GM18520 (cell line): Measurements from ENCODE around the gene GOLGA6L10.
"Not testable (repeated sequence)": the region's sequence is repeated elsewhere in the genome, so short reads cannot be mapped to it uniquely, and the experiment has no call there.

Experiments used
- ATAC-seq: cut with Tn5 transposase; IDR thresholded peaks from one replicate; pipeline ENCODE4 v1.9.1; 2021; ENCODE audit not compliant: unreplicated experiment

GOLGA6L10 gene

GRCh38 chr15:82343851-82344250, 5.4 kb downstream of the GOLGA6L10 start:
- not testable (repeated sequence) for ATAC-seq

DNA sequence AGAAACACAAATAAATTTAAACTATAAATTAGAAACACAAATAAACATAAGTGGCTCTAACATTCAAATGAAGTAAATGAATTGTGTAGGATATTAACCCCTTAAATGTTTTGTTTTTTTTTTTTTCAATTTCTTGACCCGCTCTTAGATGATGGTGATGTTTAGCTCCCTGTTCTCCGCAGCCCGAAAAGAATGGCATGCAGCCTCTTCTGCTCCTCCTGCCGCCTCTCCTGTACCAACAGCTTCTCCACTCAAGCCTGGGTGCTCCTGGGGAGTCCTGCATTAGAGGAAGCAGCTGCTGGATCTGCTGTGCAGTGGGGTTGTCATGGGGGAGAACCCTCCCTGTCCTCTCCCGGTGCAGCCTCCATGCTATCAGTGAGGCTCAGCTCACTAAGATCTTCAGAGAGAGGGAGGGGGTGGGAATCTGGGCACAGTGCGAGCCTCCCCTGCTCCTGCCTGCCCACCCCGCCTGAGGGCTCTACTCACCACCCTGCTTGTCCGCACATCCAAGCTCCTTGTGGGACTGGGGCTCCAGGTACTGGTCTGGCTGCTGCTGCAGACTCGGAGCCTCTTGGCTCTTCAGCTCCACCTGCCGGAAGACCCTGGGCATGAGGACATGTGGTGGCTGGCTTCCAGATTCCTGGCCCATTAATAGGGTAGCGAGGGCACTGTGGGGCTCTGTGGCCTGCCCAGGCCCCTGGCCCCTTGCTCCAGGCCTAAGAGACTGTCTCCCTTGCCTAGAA, 6.5 kb downstream of the GOLGA6L10 start:
- ATAC-seq, result not testable (repeated sequence)

DNA sequence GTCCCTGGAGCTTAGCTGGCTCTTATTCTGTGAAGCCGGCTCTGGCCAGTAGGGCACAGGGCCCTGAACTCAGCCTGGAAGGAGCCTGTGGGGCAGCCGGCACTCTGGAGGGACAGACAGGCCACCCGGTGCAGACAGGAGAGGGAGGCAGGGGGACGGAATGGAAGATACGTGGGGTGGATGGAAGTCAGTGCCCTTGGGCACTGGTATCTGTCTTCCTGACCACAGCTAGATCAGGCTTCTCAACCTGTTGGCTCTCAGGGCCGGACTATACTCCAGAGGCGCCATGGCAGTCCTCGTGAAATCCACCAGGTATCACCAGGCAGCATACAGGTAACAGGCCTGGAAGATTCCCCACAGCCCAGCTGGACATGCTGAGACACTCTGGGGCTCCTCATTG, 10.7 kb downstream of the GOLGA6L10 start:
- not testable (repeated sequence) for ATAC-seq

GRCh38 chr15:82338053-82338452, 11.2 kb downstream of the GOLGA6L10 start:
- ATAC-seq, result not testable (repeated sequence)

- not testable (repeated sequence) for ATAC-seq
Measured at GRCh38 chr15:82337051-82337450, 12.2 kb downstream of the GOLGA6L10 start.

- ATAC-seq, result not testable (repeated sequence)
Measured at GRCh38 chr15:82336180-82336647, 13.1 kb downstream of the GOLGA6L10 start.

GRCh38 chr15:82335006-82335405, 14.3 kb downstream of the GOLGA6L10 start:
- not testable (repeated sequence) for ATAC-seq

DNA sequence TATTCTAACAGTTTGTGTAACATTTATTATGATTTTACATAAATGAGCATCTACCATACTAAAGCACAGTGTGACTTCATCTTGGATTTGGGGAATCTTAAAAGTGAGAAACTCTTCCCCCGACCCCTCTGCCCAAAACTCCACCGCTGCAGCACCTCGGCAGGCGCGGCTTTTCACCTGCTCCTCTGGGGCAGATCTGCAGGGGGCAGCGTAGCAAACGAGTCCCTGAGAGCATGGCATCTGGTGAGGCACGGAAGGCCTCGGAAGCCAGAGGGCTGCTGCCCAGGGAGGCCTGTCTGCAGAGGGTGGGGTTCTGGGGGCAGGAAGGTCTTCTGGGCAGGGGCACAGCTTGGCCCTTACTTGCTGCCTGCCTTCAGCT, 14.7 kb downstream of the GOLGA6L10 start:
- ATAC-seq, result not testable (repeated sequence)

DNA sequence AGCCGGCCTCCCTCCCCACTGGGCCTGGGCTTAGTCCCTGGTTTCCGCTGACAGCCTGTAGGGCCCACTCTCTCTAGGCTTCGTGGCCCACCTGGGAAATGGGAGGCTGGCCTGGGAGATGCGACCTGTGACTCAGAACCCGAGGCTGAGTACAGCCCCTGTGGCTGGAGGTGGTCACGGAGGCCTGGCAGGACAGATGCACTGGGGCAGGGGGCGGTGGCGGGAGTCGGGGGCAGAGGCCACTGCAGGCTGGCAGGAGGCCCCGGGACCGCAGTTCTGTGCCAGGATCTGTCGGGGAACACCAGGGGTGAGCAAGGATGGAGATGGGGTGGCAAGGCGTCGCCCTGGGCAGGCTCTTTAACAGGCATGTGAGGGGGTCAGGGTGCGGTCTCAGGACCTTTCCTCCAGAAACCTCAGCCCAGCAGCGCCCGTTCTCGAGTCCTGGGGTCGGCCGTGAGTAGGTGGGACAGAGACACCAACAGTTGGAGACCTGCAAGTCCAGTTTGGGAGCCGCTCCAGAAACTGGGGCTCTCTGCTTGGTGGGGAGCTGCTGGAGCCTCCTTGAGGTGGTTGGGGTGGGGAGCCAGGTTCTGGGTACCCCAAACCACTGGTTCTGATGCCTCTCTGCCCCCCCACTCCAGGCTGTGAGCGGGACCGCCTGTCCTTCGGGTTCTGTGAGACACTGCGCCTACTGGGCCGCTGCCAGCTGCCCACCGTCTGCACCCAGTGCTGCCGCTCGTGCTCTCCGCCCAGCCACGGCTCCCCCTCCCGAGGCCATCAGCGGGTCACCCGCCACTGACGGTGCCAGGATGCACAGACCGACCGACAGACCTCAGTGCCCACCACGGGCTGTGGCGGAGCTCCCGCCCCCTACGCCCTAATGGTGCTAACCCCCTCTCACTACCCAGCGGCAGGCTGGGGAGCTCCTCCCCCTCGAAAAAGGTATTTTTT, 15.4 kb downstream of the GOLGA6L10 start:
- not testable (repeated sequence) for ATAC-seq

- ATAC-seq, result not testable (repeated sequence)
Measured at GRCh38 chr15:82332711-82333602, 16.3 kb downstream of the GOLGA6L10 start.

DNA sequence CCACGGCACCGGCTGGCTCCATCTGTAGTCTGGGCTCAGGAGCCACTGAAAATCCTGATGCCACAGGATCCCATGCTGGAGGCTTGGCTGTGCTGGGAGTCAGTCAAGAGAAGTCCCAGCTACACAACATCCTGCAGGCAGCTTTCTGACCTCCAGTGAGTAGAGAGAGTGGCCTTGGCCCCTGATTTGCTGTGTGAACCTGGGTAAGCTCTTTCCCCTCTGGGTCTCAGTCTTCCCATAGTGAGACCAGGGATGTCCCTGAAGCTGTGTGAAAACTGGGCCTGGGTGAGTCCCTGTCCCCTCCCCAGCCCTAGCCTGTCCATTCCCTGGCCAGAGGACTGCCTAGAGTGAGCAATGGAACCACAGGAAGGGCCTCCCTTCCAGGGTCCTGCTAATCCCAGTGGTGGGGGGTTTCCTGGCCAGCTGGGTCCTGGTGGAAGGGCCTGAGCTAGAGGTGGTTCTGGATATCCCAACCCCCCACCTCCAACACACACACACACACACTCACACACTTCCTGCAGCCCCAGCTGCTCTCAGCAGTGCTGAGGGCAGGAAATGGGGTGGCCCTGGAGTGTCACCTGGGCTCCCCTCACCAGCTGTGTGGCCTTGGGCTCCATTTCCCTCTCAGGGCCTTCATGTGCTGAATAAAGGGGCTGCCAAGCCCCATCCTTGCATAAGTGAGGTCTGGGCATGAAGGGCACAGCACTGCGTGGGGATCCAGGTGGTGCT, 17.5 kb downstream of the GOLGA6L10 start:
- ATAC-seq, result not testable (repeated sequence)

DNA sequence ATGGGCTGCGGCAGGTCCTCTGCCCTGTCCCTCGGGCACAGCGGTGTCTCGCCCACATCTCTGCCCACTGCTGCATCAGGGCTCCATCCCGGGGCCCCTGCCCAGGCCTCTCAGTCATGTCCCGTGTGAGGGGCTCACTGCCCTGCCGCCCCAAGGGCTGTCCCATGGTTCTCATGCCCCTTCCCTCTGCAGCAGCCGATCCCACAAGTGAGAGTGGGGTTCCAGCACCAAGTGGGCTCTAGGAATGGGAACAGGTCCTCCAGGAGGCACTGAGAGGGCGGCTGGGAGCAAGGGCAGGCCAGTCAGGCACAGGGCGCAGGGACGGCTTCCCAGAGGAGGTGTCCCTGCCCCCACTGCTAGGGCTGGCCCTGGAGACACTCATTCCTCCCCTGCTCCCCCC, 18.4 kb downstream of the GOLGA6L10 start:
- ATAC-seq, result not testable (repeated sequence)

- ATAC-seq, result not testable (repeated sequence)
Measured at GRCh38 chr15:82329039-82329438, 20.2 kb downstream of the GOLGA6L10 start.

DNA sequence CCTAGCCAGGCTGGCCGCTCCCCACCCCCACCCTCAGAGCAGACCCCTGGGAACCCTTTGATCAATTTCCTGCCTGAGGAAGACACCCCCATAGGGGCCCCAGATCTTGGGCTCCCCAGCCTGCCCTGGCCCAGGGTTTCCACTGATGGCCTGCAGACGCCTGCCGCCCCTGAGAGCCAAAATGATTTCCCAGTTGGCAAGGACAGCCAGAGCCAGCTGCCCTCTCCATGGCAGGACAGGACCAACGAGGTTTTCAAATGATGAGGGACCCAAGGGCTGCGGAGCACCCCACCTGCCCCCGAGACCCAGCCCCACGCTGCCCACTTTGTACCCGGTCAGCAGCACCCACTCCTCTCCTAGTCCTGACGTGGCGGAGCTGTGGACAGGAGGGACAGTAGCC, 21.9 kb downstream of the GOLGA6L10 start:
- ATAC-seq, result not testable (repeated sequence)

- not testable (repeated sequence) for ATAC-seq
Measured at GRCh38 chr15:82326896-82327295, 22.4 kb downstream of the GOLGA6L10 start.

DNA sequence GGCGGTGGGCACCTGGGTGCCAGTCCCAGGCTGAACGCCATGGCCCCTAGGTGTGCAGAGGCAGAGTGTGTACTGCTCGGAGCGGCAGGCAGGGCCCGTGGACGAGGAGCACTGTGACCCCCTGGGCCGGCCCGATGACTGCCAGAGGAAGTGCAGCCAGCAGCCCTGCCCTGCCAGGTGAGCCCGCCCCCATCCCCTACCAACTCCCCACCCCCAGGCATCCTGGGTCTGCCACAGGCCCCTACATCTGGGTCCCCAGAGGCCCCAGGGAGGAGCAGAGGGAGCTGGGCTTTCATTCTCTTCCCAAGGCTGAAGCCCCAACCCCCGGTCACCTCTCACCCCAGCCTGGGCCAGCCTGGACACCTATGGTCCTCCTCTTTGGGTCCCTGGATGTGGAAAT, 23.6 kb downstream of the GOLGA6L10 start:
- not testable (repeated sequence) for ATAC-seq

DNA sequence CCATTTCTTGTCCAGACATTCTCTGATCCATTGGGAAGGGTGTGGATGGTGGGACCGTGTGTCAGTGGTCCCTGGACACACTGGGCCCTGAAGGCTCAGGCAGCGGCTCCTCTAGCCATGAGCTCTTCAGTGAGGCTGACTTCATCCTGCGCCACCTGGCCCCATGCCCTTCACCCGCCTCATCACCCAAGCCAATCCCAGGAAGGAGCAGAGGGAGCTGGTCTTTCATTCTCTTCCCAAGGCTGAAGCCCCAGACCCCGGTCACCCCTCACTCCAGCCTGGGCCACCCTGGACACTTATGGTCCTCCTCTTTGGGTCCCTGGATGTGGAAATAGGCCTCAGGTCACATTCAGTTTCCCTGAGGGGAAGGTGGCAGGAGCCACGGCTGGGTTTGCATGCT, 24.4 kb downstream of the GOLGA6L10 start:
- not testable (repeated sequence) for ATAC-seq

DNA sequence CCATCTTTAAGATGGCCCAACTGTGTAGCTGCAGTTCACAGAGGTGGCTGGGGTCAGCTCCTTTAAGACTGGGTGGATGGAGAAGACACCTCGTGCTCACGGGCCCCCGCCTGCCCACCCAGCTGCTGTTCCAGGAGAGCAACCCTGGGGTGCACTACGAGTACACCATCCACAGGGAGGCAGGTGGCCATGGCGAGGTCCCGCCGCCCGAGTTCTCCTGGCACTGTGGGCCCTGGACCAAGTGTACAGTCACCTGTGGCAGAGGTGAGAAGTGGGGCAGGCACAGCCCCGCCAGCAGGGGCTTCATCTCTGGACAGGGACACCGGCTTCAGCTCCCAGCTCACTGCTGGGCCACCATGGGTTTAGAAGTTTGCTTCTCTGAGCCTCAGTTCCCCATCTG, 26.8 kb downstream of the GOLGA6L10 start:
- not testable (repeated sequence) for ATAC-seq

GRCh38 chr15:82320861-82321260, 28.4 kb downstream of the GOLGA6L10 start:
- not testable (repeated sequence) for ATAC-seq
